Type B pancreatic cell (in vitro differentiated cells): ENCODE data around the gene ZNF165. TPM values are rescaled to one million over a fixed set of nuclear protein-coding genes. Genes with fewer than 3 reads are reported as not detected.

Experiments
- DNase-seq: peaks from one replicate; pipeline ENCODE4 v3.0.0; 2021; ENCODE audit warnings: mixed read lengths; ENCODE audit not compliant: unreplicated experiment; ENCODE audit errors: extremely low spot score
- H3K27ac Mint-ChIP-seq: 2 replicates; pipeline ENCODE4 v1.8.0; 2021; ENCODE audit warnings: mild to moderate bottlenecking, mixed read lengths
- H3K27me3 Mint-ChIP-seq: 2 replicates; pipeline ENCODE4 v1.8.0; 2021; ENCODE audit warnings: mixed read lengths
- H3K36me3 Mint-ChIP-seq: 2 replicates; pipeline ENCODE4 v1.8.0; 2021; ENCODE audit warnings: mixed read lengths
- H3K4me1 Mint-ChIP-seq: one replicate; pipeline ENCODE4 v1.8.0; 2021; ENCODE audit warnings: mixed read lengths; ENCODE audit not compliant: unreplicated experiment
- H3K4me3 Mint-ChIP-seq: 2 replicates; pipeline ENCODE4 v1.8.0; 2021; ENCODE audit warnings: mild to moderate bottlenecking, mixed read lengths
- H3K9me3 Mint-ChIP-seq: 2 replicates; pipeline ENCODE4 v1.8.0; 2021; ENCODE audit warnings: mixed read lengths
- total RNA-seq: library from RNA; stranded (reverse); gene quantifications from 2 replicates; pipeline ENCODE4 v1.2.1, GENCODE V29; 2021; ENCODE audit warnings: low replicate concordance
- TF ChIP-seq, protein P1 (sequence below): fragments of 200-600 bp; sonication (generic); conservative IDR thresholded peaks from 2 replicates; pipeline ENCODE4 v1.5.0; 2021; ENCODE audit warnings: antibody characterized with exemption, mild to moderate bottlenecking

The ZNF165 gene
- total RNA-seq, 1 donor from 2014 or later: 4.3 TPM

DNA sequence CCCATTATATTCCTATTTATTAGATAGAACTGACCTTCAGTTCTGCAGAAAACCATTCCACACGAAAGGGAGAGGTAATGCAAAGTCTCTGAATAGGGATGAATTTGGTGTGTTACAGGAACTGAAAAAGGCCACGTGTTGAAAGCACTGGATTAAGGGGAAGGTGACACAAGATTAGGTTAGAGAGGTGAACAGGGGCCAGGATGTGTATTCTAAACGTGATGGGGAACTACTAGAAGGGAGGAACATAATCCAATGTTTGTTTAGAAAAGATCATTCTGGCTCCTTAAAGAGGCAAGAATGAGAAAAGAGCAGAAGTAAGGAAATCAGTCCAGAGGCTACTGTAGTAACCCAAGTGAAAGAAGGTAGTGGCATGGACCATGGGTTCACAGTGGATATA, 55.0 kb downstream of the ZNF165 start:
- Mint-ChIP-seq H3K9me3 (no peaks in the 10 kb centered on the region), H3K4me3 (peak overlapping the region; percentile 97), H3K27me3 (peaks cover 2% of the 10 kb centered on the region), H3K27ac (peak overlapping the region; percentile 22), H3K4me1 (peaks cover 35% of the 10 kb centered on the region), H3K36me3 (peaks cover 4% of the 10 kb centered on the region)
- no peak for DNase-seq
- TF ChIP-seq, protein P1, sequence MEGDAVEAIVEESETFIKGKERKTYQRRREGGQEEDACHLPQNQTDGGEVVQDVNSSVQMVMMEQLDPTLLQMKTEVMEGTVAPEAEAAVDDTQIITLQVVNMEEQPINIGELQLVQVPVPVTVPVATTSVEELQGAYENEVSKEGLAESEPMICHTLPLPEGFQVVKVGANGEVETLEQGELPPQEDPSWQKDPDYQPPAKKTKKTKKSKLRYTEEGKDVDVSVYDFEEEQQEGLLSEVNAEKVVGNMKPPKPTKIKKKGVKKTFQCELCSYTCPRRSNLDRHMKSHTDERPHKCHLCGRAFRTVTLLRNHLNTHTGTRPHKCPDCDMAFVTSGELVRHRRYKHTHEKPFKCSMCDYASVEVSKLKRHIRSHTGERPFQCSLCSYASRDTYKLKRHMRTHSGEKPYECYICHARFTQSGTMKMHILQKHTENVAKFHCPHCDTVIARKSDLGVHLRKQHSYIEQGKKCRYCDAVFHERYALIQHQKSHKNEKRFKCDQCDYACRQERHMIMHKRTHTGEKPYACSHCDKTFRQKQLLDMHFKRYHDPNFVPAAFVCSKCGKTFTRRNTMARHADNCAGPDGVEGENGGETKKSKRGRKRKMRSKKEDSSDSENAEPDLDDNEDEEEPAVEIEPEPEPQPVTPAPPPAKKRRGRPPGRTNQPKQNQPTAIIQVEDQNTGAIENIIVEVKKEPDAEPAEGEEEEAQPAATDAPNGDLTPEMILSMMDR: no peak

DNA sequence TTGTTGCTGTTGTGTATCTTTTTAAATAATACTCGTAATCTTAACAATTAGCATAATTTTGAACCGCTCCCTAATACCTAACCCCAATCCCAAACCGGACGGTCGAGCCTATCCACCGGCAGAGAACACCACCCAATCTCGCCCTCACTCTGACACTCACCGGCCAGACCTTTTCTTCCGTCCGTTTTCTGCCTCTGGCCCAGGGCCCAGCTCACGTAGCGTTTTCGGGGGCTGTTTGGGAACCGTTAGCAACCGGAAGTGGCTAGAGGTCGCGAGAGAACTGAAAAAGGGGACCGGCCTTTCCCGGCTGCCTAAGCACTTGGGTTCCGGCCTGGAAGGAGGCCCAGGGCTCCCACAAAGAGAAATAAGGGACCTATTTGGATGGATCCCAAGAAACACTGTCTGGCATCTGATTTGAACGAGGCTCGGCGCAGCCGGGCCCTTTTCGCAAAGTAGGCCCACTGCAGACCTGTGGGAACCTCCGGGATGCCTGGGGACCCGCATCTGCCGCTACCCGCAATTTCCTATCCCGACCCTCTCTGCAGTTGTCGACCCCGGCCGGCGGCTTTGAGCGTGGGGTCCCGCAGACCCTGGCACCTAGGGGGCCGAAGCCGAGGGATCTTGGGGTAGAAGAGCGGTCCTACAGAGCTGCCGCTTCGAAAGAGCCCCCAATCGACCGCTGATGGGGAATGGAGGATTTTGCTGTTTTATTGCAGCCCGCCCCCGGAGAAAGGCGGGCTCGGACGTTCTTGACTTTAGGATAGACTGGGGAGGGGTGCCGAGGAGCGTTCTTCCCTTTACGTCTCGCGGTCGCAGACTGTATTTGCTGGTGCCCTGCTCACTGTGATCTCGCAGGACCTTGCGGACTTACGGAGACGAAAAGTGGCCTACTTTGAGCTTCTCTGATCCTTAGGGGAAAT, 56.5 kb downstream of the ZNF165 start:
- Mint-ChIP-seq H3K9me3 (no peaks in the 10 kb centered on the region), H3K27me3 (peaks cover 4% of the 10 kb centered on the region)
- DNase-seq: peak; percentile 84

DNA sequence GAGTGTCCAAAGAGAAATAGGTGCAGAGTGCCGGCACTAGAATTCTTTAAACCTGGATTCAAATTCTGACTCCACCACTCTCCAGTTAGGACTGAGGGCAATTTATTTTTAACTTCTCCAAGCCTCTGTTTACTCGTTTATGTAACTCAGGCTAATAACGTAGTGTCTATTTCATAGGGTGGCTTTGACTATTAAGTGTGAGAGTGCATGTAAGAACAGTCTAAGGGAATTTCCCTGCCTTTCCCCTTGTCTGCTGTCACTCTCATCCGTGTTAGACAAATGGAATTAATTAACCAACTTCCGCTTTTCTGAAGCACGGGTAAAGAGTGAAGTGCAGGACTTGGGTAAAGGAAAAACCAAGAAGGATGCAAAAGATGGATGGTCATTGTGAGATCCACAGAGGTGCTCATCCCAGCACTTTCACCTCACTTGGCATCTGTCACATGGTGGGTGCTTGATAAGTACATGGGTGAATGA, 57.2 kb downstream of the ZNF165 start:
- TF ChIP-seq, protein P1: no peak
- H3K4me3 Mint-ChIP-seq: peak overlapping the region; percentile 97
- H3K4me1 Mint-ChIP-seq: peaks cover 35% of the 10 kb centered on the region
- no peak for DNase-seq
- peak overlapping the region; percentile 89 for H3K27ac Mint-ChIP-seq
- H3K36me3 Mint-ChIP-seq: peaks cover 4% of the 10 kb centered on the region
- H3K27me3 Mint-ChIP-seq: peaks cover 4% of the 10 kb centered on the region
- no peaks in the 10 kb centered on the region for H3K9me3 Mint-ChIP-seq

More for the DNA sequence above, 56.5 kb downstream of the ZNF165 start:
- TF ChIP-seq, protein P1: peak; percentile 18
- Mint-ChIP-seq H3K36me3 (peaks cover 4% of the 10 kb centered on the region), H3K27ac (peak overlapping the region; percentile 89), H3K4me3 (peak overlapping the region; percentile 97), H3K4me1 (peaks cover 35% of the 10 kb centered on the region)

Other genes with a start within 250 kb of the ZNF165 start
- not detected in 2 replicates for gene OR2B2, start 168.2 kb upstream of the ZNF165 start, total RNA-seq
- not detected in 2 replicates for gene OR2B6, start 123.3 kb upstream of the ZNF165 start, total RNA-seq
- 8.9 and 12.1 TPM in 2 replicates for gene ZSCAN16, start 44.0 kb downstream of the ZNF165 start, total RNA-seq
- 22.1 and 37.5 TPM in 2 replicates for gene ZKSCAN8, start 61.3 kb downstream of the ZNF165 start, total RNA-seq
- 16.5 and 27.1 TPM in 2 replicates for gene ZSCAN9, start 144.7 kb downstream of the ZNF165 start, total RNA-seq
- 7.8 TPM in 2 replicates for gene ZKSCAN4, start 171.7 kb downstream of the ZNF165 start, total RNA-seq
- 0.55 TPM in 1 of 2 replicates, not detected in the other for gene NKAPL, start 178.7 kb downstream of the ZNF165 start, total RNA-seq
- gene ZSCAN26, start 186.6 kb downstream of the ZNF165 start, total RNA-seq: 10.9 and 16.7 TPM in 2 replicates
- gene PGBD1, start 201.0 kb downstream of the ZNF165 start, total RNA-seq: 3.6 and 7.9 TPM in 2 replicates